ENCODE data around the gene APOA1.

DNA sequence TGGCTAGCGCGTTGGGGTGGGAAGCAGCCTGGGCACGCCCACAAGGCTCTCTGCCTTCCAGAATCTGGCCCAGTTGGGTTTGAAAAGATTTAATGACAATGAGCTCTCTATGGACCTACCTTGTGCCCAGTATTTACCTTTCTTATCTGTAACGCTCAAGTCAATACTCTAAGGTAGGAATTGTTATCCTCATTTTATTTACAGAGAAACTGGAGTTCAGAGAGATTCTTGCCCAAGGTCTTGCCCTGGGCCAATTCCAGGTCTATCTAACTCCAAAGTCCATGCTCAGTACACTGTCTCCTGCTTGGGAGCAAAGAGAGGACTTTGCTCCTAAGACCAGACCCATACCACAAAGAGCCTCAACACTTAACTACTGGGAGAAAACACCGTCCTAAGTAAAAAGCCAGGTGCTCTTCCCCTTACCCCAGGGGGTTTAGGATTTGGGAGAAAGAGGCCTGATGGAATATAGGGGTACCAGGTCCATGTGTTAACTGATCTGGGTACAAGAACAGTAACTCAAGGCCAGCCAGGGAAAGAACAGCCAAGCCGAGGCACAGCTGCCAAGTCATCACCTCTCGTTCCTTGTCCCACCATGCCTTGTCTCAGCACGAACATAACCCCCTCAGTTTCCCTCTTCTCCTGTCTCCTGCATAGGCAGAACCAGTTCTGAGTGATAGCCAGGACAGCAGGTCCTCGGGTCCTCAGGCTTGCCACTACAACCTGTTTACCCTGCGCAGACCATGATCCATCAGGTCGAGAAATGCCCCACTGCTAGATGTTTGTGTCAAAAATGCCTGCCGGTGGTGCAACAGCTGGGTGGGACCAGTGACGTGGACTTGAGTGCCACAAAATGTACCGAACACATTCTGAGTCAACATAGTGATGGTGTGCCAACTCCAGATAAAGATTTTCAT is 28.9 kb downstream of the APOA1 start:
- TF ChIP-seq NFRKB (IDR thresholded peaks at IDR 0.05) (no peak), BHLHE40 (IDR thresholded peaks at IDR 0.05; ENCODE audit: borderline replicate concordance) (no peak), SP1 (IDR thresholded peaks at IDR 0.05) (no peak), SUZ12 (IDR thresholded peaks at IDR 0.05) (no peak), FOXK2 (IDR thresholded peaks at IDR 0.05) (no peak), HDGF (IDR thresholded peaks at IDR 0.05; ENCODE audit: borderline replicate concordance) (no peak), ZNF384 (IDR thresholded peaks at IDR 0.05) (no peak), ELF4 (IDR thresholded peaks at IDR 0.05) (no peak), TARDBP (IDR thresholded peaks at IDR 0.05) (no peak), FOXA1 (IDR thresholded peaks at IDR 0.05) (no peak), FOXM1 (IDR thresholded peaks at IDR 0.05; ENCODE audit: borderline replicate concordance) (no peak)
- TF ChIP-seq, protein P1, sequence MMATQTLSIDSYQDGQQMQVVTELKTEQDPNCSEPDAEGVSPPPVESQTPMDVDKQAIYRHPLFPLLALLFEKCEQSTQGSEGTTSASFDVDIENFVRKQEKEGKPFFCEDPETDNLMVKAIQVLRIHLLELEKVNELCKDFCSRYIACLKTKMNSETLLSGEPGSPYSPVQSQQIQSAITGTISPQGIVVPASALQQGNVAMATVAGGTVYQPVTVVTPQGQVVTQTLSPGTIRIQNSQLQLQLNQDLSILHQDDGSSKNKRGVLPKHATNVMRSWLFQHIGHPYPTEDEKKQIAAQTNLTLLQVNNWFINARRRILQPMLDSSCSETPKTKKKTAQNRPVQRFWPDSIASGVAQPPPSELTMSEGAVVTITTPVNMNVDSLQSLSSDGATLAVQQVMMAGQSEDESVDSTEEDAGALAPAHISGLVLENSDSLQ (IDR thresholded peaks at IDR 0.05), result no peak

Measured in HEK293T (cell line).